SIG-M5 treated with dmso at 0.1 percent for 504 hours (cell line): ENCODE results near the gene OBI1.
"Not testable (repeated sequence)": the region's sequence is repeated elsewhere in the genome, so short reads cannot be mapped to it uniquely, and the experiment has no call there.

Experiments used
- DNase-seq: peaks from one replicate; lab custom pipeline; 2025; ENCODE audit not compliant: unreplicated experiment; lab: John Stamatoyannopoulos, UW

The OBI1 gene

DNA sequence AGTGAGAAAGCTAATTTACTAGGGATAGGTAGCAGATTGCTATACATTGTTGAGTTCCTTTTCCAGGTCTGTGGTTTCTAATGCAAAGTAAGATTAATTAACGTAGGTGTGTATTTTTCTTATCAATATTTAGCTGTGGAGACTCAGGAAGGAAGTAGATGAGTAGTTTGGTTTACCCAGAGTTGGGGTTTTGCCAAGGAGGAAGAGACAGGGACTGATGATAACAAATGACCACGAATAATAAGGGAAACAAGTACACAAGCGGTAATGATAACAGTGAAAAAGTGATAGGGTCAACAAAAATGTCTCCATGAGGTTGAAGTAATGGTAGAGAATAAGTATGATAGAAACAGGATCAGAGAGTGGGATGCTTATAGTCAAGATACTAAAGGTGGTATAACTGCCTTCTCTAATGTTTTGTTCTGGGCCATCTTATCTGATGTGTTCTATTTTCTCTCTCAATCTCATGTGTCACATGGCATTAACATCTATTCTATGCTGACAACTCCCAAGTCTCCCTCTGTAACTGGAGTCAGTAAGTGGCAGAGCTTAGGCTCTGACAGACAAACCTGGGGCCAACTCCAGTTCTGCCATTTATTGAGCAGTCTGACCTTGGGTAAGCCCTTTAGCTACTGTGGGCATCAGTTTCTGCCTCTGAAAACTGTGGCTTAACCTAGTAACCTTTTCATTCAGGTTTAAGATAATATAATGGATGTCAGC lies 8.8 kb downstream of the OBI1 start:
- no peak for DNase-seq

GRCh38 chr13:78647109-78647678 lies 11.8 kb downstream of the OBI1 start:
- not testable (repeated sequence) for DNase-seq

DNA sequence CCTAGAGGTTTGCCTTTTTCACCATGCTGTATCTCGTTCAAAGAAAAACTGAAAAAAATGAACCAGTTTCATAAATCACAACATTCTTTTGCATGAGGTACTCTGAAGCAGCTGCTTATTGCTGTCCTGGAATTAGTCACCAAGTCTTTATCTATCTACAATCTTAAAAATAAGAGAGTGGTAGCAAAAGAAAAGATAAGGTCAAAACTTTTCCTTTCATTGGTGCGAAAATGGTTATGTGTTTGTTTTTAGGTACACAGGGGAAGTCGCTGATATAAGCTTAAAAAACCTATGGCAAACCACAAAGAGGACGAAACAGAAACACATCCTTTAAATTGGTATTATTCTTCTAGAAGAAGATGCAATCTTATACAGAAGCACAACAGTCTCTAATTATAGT lies 20.7 kb downstream of the OBI1 start:
- DNase-seq, result no peak

DNA sequence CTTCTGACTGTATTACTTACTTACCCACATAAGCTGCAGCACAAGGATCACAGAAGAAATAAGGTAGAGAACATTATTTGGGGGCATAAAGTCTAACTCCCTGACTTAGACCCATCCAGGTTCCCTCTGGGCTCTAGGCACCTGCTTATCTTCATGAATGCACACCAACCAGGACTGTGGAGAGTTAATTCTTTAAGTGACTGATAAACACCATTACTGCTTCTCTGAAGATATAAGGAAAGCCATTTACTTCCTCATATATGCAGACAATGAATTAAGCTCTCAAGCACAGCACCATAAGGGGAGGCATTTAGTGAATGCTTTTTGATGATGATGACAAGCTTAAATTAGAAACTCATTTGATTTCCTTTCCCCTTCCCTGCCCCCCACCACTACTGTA lies 22.5 kb downstream of the OBI1 start:
- DNase-seq, result no peak

DNA sequence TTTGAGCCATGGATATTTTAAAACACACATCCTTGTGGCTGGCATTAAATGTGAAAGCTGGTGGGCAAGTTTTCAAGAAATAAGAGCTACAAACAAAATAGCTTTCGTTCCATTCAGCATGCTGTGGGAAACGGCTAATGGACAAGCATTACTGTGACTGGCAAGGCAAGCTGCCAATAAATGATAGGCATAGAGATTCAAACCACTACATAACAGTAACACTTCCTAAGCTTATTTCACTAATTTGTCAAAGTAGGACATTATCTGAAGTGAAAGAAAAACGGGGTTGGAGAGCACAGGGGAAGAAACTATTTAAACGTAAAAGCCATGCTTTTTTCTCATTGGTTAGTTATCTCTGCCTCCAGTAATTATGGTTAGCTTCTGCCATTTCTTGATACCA lies 26.0 kb downstream of the OBI1 start:
- no peak for DNase-seq

DNA sequence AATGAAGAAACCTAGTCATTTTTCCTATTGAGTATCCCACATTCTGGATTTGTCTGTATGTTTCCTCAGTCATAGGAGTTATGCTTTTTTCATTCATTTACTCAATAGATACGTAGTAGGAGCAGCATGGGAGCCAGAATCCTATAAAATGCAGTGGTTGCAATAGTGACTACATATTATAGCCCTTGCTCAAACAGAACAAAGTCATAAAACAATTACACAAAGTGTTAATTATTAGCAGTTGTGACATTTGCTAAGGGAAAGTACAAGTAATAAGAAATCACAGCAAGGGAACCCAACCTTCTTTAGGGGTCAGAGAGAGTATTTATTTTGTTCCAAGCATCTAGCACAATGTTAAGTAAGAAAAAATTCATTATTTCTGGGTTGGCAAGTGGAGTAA lies 27.9 kb downstream of the OBI1 start:
- DNase-seq, result no peak

GRCh38 chr13:78630511-78630910 lies 28.4 kb downstream of the OBI1 start:
- DNase-seq, result no peak

DNA sequence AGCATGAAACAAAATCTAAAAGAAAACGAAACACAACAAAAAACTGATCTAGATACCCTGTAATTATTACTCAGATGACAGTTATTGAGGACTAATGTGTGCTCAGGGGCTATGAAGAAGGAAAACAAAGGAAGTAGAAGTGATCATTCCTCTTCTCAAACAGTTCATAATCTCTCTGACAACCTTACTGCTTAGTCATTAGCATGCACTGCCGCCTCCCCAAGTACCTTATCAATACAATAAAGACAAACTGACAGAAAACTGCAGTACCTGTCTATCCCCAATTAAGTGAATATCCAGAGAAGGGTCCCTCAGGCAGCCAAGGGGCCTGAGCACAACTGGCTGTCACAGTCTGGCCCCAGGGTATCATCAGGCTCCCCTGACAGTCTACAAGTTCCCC lies 33.6 kb downstream of the OBI1 start:
- DNase-seq, result no peak

- DNase-seq, result no peak
Measured at GRCh38 chr13:78623132-78623531, 35.8 kb downstream of the OBI1 start.

DNA sequence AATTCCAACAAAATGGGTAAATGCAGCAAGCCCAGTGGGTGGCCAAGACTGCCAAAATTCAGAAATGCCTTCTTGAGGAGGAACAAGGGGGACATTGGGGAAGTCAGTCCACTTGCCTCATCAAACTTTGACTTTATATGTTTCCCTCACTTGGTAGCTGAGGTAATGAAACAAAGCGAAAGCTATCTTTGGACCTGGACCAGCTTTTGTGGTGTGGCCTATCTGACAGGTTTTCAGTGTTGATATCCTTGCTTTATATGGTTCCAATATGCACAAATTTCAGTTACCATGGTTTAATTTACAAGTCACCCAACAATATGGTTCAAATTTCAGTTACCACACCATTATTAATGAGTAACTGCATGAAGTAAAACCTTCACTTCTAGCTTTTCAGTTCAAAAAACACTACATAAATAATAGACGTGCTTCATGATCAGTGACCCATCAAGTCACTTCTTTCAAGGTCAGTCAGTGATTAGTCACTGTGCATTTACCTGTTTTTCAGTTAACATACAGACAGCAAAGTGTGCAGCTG lies 38.0 kb downstream of the OBI1 start:
- no peak for DNase-seq

DNA sequence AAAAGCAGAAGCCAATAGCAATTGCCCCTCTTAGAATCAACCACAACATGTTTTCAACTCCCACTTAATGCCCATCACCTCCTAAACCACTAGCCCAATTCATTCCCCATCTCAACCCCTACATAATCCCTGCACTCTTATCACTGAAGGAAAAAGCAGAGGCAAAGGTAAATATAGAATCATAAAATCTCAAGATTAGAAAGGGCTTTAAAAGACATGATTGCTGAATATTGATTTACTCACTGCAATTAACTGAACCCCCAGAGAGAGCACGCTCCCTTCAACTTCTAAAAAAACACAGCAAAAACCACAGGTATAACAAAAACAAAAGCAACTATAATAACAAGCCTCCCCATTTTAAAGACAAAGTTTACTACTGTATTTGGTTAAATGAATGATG lies 40.5 kb downstream of the OBI1 start:
- no peak for DNase-seq

DNA sequence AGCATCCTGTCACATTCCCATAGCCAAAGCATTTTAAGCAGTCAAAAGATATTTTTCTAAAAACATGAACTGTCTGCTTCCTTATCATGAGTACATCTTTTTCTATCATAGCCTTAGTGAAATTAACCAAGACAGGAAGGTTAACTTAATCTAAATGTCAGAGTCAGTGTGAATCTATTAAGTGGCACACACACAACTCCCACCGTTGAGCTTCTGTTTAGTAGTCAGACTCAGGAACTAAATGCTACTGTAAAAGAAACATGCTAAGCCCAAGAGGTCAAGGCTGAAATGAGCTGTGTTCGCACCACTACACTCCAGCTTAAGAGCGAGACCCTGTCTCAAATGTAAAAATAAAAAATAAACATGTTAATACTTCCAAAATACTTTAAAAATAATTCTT lies 47.9 kb downstream of the OBI1 start:
- no peak for DNase-seq

GRCh38 chr13:78610381-78610883 lies 48.5 kb downstream of the OBI1 start:
- no peak for DNase-seq

DNA sequence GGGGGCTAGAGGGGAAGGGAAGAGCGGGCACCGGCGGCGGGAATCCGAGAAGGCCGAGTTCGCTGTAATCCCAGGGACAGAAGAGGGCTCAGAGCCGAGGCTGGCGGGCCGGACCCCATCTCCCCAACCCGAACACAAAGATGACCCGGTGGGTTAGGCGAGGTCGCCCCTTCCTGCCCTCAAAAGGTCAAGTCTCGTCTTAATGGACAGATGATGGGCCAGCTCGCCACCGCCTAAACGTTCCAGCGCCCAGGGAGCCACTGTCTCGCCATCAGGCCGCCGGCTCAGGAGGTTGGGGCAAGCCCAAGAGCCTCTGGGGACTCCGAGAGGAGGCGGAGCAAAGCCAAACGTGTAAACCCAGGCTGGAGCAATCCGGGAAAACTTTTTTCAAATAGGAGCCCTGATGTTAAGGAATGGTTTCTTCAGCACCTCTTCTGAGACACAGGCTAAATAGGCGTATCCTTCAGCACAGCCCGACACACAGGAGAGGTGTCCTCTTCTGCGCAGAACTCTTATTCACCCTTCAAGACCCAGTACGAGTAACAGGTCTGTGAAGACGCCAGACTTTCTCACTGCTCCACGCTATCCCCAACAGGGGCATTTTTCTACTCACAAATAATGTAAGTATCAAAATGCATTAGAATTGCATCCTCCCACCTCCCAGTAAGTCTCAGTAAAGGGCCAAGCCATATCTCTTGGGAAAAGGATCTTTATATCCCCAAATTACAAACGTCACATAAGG lies 49.3 kb downstream of the OBI1 start:
- DNase-seq, result no peak

GRCh38 chr13:78608688-78609463 lies 50.1 kb downstream of the OBI1 start:
- DNase-seq, result no peak

- no peak for DNase-seq
Measured at GRCh38 chr13:78608252-78608687, 50.7 kb downstream of the OBI1 start.

DNA sequence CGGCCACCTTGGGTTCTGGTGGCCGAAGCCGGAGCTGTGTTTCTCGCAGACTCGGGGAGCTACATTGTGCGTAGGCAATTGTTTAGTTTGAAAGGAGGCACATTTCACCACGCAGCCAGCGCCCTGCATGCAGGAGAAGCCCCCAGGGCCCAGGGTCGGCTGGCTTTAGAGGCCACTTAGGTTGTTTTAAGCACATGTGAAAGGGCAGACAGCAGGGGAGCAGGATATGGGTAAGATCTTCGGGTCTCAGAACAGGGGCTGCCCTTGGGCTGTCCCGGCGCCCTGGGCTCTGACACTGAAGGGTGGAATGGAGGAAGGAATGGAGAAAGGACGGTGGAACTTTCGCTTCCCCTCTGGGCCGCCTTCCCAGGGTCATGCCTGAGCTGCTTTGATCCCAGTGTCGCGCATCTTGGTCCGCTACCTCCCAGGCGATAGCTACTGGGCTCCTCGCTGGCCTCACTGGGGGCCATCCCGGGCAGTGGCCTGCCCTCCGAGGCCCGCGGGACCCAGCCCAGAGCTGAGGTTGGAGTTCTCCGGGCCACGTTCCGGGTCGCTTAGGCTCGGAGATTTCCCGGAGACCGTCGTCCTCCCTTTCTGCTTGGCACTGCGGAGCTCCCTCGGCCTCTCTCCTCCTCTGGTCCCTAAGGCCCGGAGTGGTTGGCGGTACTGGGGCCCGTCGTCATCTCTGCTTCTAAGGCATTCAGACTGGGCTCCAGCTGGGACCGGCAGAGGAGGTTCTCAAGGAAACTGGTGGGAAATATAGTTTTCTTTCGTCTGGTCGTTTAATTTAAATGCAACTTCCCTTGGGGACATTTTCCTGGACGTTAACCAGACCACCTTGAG lies 51.3 kb downstream of the OBI1 start:
- no peak for DNase-seq

- DNase-seq, result no peak
Measured at GRCh38 chr13:78606471-78607408, 52.2 kb downstream of the OBI1 start.
